Psoas muscle (tissue), 8 donors: Measurements from ENCODE around the gene SGCD. TPM values are rescaled to one million over a fixed set of nuclear protein-coding genes. Genes with fewer than 3 reads are reported as not detected.
"Not testable (repeated sequence)": the region's sequence is repeated elsewhere in the genome, so short reads cannot be mapped to it uniquely, and the experiment has no call there.

Source experiments
- ATAC-seq, 4 donors: fragments of 200-7000 bp; cut with Tn5 transposase; one replicate each; pipeline ENCODE4 v1.9.1; 2020; ENCODE audit warnings: moderate library complexity in 3 of 4, mild to moderate bottlenecking in 2 of 4
- DNase-seq, 2 donors: peaks; one replicate each; pipeline ENCODE4 v3.0.0-alpha.2; 2020
- H3K27ac ChIP-seq: fragments of 200-600 bp; one replicate; pipeline ENCODE4 v1.8.0; 2022
- H3K27me3 ChIP-seq, 3 donors: fragments of 200-600 bp in 1 of 3; one replicate each; pipeline versions ENCODE4 v1.6.1 to v1.8.0; 2013 to 2022; ENCODE audit warnings: low read length in 2 of 3, mild to moderate bottlenecking in 2 of 3, moderate library complexity in 1 of 3; ENCODE audit not compliant: insufficient read depth in 3 of 3
- H3K36me3 ChIP-seq, 2 donors: fragments of 200-600 bp in 1 of 2; one replicate each; pipeline versions ENCODE4 v1.6.1 to v1.8.0; 2013 to 2022; ENCODE audit warnings: low read depth in 1 of 2, mild to moderate bottlenecking in 1 of 2, moderate library complexity in 1 of 2; ENCODE audit not compliant: insufficient read depth in 1 of 2
- H3K4me1 ChIP-seq: fragments of 200-600 bp; one replicate; pipeline ENCODE4 v1.8.0; 2022
- H3K4me3 ChIP-seq: fragments of 200-600 bp; one replicate; pipeline ENCODE4 v1.8.0; 2022; ENCODE audit warnings: mild to moderate bottlenecking
- H3K9me3 ChIP-seq: fragments of 200-600 bp; one replicate; pipeline ENCODE4 v1.8.0; 2022
- WGBS, 3 donors: extraction: QIAGEN DNeasy Blood & Tissue Kit; methylation state at CpG; one replicate each; pipeline versions ENCODE4 v1.1.6 to v1.1.7; 2013; 5-methylcytosine and 5-hydroxymethylcytosine counted together
- intact Hi-C, 2 donors: fragments of 100-400 bp; cut with DNase I; formaldehyde crosslinking; loops; one replicate each; pipeline versions ENCODE4 v1.11.0 to v1.14.2; 2022
- polyA plus RNA-seq, 3 donors: library from polyadenylated mRNA; stranded (reverse); fragments of 200-250 nt; gene quantifications; one replicate each; pipeline ENCODE4 v1.2.3, GENCODE V29; 2013
- total RNA-seq, 4 donors: library from RNA; stranded (reverse); fragmentation: NEBNext Ultra II Directional in 2 of 4; extraction: Animal tissue kit (Norgen Biotek cat#: 25700) in 2 of 4; gene quantifications; one replicate each; pipeline versions ENCODE4 v1.2.1 to v1.2.4, GENCODE V29; 2021 to 2023
- TF ChIP-seq, protein P1 (sequence below): fragments of 200-600 bp; IDR thresholded peaks from one replicate; pipeline ENCODE4 v1.8.0; 2022; ENCODE audit warnings: antibody characterized with exemption
- donor health status: healthy with polysubstance abuse.
- donor health status: DM: no; HTN: no; CAD: no; lungs with moderate emphysema.
- donor health status: Bipolar disorder and iron deficiency.
- donor health status: healthy.
- donor health status: DM: yes; HTN: yes; CAD: no.
- donor health status: DM: no; HTN: no; CAD: no.
- donor health status: DM: no; HTN: no; CAD: no.
- donor health status: DM: yes; HTN: yes; CAD: no.

SGCD gene
- total and polyA plus RNA-seq, 7 donors, result 13.2 to 51.5 (median 33.2) TPM

DNA sequence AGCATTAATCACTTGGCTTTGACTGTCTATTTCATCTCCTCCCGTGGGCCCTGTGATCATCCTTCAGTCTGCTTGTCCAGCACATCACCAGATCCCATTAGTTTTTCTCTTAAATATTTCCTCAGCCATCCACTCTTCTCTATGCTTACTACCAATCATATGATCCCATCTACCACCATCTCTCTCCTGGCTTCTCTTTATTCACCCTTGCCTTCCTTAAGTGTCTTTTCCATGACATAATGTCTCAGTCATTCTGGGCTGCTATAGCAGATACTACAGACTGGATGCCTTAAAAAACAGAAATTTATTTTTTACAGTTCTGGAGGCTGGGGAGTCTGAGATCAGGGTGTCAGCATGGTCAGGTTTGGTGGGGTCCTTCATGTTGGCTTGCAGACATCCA, 314.7 kb downstream of the SGCD start:
- no peak overlapping the region for H3K27ac ChIP-seq
- 52 to 63% (median 53%) methylated on average over 1 of the region's 1 CpG for WGBS, 3 donors
- TF ChIP-seq, protein P1, sequence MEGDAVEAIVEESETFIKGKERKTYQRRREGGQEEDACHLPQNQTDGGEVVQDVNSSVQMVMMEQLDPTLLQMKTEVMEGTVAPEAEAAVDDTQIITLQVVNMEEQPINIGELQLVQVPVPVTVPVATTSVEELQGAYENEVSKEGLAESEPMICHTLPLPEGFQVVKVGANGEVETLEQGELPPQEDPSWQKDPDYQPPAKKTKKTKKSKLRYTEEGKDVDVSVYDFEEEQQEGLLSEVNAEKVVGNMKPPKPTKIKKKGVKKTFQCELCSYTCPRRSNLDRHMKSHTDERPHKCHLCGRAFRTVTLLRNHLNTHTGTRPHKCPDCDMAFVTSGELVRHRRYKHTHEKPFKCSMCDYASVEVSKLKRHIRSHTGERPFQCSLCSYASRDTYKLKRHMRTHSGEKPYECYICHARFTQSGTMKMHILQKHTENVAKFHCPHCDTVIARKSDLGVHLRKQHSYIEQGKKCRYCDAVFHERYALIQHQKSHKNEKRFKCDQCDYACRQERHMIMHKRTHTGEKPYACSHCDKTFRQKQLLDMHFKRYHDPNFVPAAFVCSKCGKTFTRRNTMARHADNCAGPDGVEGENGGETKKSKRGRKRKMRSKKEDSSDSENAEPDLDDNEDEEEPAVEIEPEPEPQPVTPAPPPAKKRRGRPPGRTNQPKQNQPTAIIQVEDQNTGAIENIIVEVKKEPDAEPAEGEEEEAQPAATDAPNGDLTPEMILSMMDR, result no peak

DNA sequence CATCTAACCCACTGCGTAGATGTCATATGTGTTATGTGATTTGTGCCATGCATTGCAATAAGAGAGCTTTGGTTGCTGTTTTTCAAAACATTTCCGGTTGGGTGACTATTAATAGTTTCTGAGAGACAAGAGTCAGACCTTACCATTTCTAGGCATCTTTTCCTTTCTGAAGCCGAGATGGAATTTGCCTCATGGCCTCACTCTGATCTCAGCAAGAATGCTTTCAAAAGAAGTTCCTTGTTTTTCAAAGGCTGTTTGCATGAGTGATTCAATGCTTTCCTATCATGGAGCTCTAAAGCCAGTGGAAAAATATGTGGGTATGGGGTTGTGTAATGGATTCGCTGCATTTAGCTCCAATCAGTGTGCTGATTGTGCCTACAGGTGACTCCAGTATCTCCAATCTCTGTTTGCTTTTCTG, 320.1 kb downstream of the SGCD start:
- H3K36me3 ChIP-seq, result peaks cover 0 to 8% of the 10 kb centered on the region in 2 donors
- TF ChIP-seq, protein P1, result no peak
- DNase-seq (no peak), ATAC-seq (no peak)
- no peaks in the 10 kb centered on the region for H3K4me1 ChIP-seq
- H3K27ac ChIP-seq, result no peak overlapping the region
- WGBS, 3 donors, result 68 to 70% (median 69%) methylated on average over 4 of the region's 4 CpGs
- no peak overlapping the region for H3K4me3 ChIP-seq
- H3K9me3 ChIP-seq, result no peaks in the 10 kb centered on the region
- H3K27me3 ChIP-seq, result no peaks in the 10 kb centered on the region
- intact Hi-C loops, result no loop called here

More for the DNA sequence above, 314.7 kb downstream of the SGCD start:
- H3K27me3 ChIP-seq, result no peaks in the 10 kb centered on the region
- intact Hi-C loops, result no loop called here
- H3K4me3 ChIP-seq, result no peak overlapping the region
- no peak for ATAC-seq
- H3K9me3 ChIP-seq, result no peaks in the 10 kb centered on the region
- no peaks in the 10 kb centered on the region for H3K36me3 ChIP-seq
- no peak for DNase-seq
- H3K4me1 ChIP-seq, result no peaks in the 10 kb centered on the region

DNA sequence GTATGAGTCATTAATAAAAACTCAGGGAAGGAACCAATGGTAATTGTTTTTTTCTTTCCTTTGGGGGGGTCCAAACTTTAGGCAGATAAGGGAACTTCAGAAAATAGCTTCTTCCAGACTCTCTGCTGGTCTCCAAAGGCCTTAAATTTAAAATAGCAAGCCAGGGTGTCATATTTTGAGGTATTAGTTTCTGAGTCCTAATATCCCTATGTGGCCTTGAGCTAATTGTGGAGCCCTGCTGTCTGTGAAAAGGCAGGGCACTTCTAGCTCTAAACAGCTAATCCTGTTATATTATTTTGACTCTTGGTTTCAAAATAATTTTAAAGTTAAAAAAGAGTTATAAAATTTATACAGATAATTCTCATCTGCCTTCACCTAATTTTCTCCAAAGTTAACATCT, 327.5 kb downstream of the SGCD start:
- H3K27me3 ChIP-seq, result no peaks in the 10 kb centered on the region
- DNase-seq (no peak), ATAC-seq (peak in 2 of 4 donors; percentile 61 to 83)
- TF ChIP-seq, protein P1, result no peak
- no peaks in the 10 kb centered on the region for H3K9me3 ChIP-seq
- H3K27ac ChIP-seq, result no peak overlapping the region
- peaks cover 7% of the 10 kb centered on the region for H3K4me1 ChIP-seq
- no peaks in the 10 kb centered on the region for H3K36me3 ChIP-seq
- H3K4me3 ChIP-seq, result no peak overlapping the region
- intact Hi-C loops, result no loop called here

DNA sequence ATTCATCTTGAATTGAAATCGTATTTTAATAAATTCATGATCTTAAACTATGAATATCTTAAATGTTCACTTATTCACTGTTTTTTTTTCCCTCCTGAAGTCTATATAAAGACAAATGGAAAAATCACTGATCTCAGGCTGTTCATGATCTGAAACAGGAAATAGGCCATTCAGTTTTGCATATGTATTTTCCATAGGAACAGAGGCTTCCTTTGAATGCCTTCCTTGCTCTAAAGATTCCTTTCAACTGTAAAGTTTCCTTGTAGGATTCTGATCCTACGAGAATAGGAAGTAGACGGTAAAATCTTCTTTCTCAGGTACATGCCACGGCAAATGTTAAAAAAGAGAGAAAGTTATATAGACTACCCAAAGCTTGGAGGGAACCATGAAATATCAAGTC, 328.8 kb downstream of the SGCD start:
- TF ChIP-seq, protein P1, result no peak
- no peaks in the 10 kb centered on the region for H3K9me3 ChIP-seq
- ATAC-seq (no peak), DNase-seq (no peak)
- WGBS, 3 donors, result 89 to 93% (median 90%) methylated on average over 4 of the region's 4 CpGs
- intact Hi-C loops, result no loop called here
- no peak overlapping the region for H3K27ac ChIP-seq
- H3K4me3 ChIP-seq, result no peak overlapping the region
- no peaks in the 10 kb centered on the region for H3K36me3 ChIP-seq
- no peaks in the 10 kb centered on the region for H3K27me3 ChIP-seq
- peaks cover 7% of the 10 kb centered on the region for H3K4me1 ChIP-seq

DNA sequence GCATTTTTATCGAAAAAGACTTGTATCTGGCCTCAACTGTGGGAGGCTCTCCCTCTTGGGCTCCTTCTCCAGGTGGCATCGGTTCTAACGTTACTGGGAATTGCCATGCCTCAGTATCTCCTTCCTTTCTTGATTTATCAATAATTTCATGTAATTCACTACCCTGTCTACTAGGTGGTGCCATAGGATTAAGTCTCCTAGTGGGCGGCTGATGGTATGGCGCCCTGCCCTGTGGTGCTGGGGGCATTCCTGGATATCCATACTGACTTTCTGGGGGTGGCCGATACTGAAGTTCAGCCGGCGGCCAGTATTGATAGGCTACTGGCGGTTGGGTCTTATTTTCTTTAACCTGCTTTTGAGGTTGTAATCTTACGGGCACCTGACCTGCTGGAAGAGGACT, 337.9 kb downstream of the SGCD start:
- H3K4me3 ChIP-seq, H3K9me3 ChIP-seq, H3K36me3 ChIP-seq, ATAC-seq, H3K27me3 ChIP-seq, intact Hi-C loops, H3K27ac ChIP-seq, H3K4me1 ChIP-seq, DNase-seq: not testable (repeated sequence)
- 80 to 88% (median 85%) methylated on average over 6 to 7 of the region's 10 CpGs for WGBS, 3 donors

GRCh38 chr5:156666686-156667085, 339.7 kb downstream of the SGCD start:
- H3K4me3 ChIP-seq, H3K9me3 ChIP-seq, ATAC-seq, DNase-seq, H3K36me3 ChIP-seq, intact Hi-C loops, H3K27me3 ChIP-seq, H3K27ac ChIP-seq, H3K4me1 ChIP-seq: not testable (repeated sequence)
- no CpG with 5 or more reads among the region's 3 CpGs for WGBS, 3 donors
